Sigmoid colon (tissue), 7 donors: ENCODE data around the gene MAP4K5. TPM values are rescaled to one million over a fixed set of nuclear protein-coding genes. Genes with fewer than 3 reads are reported as not detected.

Experiments
- DNase-seq: peaks from one replicate; pipeline ENCODE4 v3.0.0-alpha.2; 2019
- H3K27ac ChIP-seq, 4 donors: fragments of 200-600 bp; sonication (generic); one replicate each; pipeline ENCODE4 v1.5.1; 2016 to 2019; ENCODE audit warnings: mild to moderate bottlenecking in 1 of 4
- H3K27me3 ChIP-seq, 3 donors: fragments of 200-600 bp; sonication (generic); one replicate each; pipeline ENCODE4 v1.5.1; 2019; ENCODE audit warnings: mild to moderate bottlenecking in 1 of 3
- H3K36me3 ChIP-seq, 4 donors: fragments of 200-600 bp; sonication (generic); one replicate each; pipeline ENCODE4 v1.5.1; 2016 to 2019
- H3K4me1 ChIP-seq, 4 donors: fragments of 200-600 bp; sonication (generic); one replicate each; pipeline ENCODE4 v1.5.1; 2017 to 2019
- H3K4me3 ChIP-seq, 4 donors: fragments of 200-600 bp; sonication (generic); one replicate each; pipeline ENCODE4 v1.5.1; 2017 to 2019; ENCODE audit warnings: mild to moderate bottlenecking in 2 of 4, moderate library complexity in 1 of 4
- H3K9me3 ChIP-seq, 4 donors: fragments of 200-600 bp in 3 of 4; sonication (generic) in 3 of 4; one replicate each; pipeline versions ENCODE4 v1.5.1 to v1.6.1; 2013 to 2019
- EP300 ChIP-seq, 4 donors: sonication (generic); formaldehyde crosslinking; IDR thresholded peaks; one replicate each; pipeline ENCODE4 v1.6.1; 2017; ENCODE audit warnings: antibody characterized with exemption in 4 of 4
- POLR2A ChIP-seq, 2 donors: fragments of 450-650 bp; IDR thresholded peaks; one replicate each; pipeline ENCODE4 v1.6.1; 2016; ENCODE audit warnings: antibody characterized with exemption in 2 of 2, mild to moderate bottlenecking in 2 of 2, moderate library complexity in 2 of 2
- POLR2AphosphoS5 ChIP-seq, 4 donors: sonication (generic); formaldehyde crosslinking; IDR thresholded peaks; one replicate each; pipeline ENCODE4 v1.6.1; 2017; ENCODE audit warnings: antibody characterized with exemption in 4 of 4
- WGBS, 2 donors: extraction: QIAGEN DNeasy Blood & Tissue Kit; methylation state at CpG; one replicate each; pipeline ENCODE4 v1.1.7; 2013; 5-methylcytosine and 5-hydroxymethylcytosine counted together
- intact Hi-C: fragments of 100-400 bp; cut with DNase I; formaldehyde crosslinking; loops from one replicate; pipeline ENCODE4 v1.15.1; 2023
- polyA plus RNA-seq, 3 donors: library from polyadenylated mRNA; stranded (reverse); fragments of 200-250 nt; gene quantifications; one replicate each; pipeline ENCODE4 v1.2.3, GENCODE V29; 2013
- total RNA-seq, 4 donors: library from RNA; depleted of rRNA; stranded (reverse); fragments of >200 nt; gene quantifications; one replicate each; pipeline ENCODE4 v1.1.0, GENCODE V29; 2016
- TF ChIP-seq, protein P1 (sequence below), 4 experiments: fragments of 450-650 bp in 3 of 4; fragments of 200-600 bp in 1 of 4; IDR thresholded peaks; one replicate each; pipeline ENCODE4 v1.5.1; 2016 to 2019; ENCODE audit warnings: antibody characterized with exemption in 4 of 4, mild to moderate bottlenecking in 3 of 4, moderate library complexity in 2 of 4
- donor health status: healthy with polysubstance abuse.
- donor health status: Bipolar disorder and iron deficiency.
- donor health status: healthy.

The MAP4K5 gene
- total and polyA plus RNA-seq, 7 donors: 12.6 to 314 (median 144) TPM

DNA sequence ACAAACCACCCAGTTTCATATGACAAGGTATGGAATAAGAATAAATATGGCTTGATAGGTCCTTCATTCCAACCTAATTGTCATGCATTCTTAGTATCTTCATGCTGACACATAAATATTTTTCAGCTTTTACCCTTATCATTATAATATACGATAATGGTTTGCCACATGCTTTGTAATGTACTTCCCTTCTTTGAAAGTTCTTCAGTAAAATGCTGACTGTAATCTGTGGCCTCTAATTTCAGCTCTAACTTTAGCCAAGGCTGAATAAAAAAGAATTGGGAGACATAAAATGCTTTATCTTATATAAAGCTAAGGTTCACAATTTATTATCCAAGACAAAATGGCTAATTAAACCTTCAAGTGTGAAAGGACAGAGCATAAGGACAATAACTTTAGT is 2.6 kb upstream of the MAP4K5 start:
- Histone ChIP-seq H3K36me3 (no peaks in the 10 kb centered on the region), H3K27ac (no peak overlapping the region), H3K4me1 (peaks cover 0 to 24% (median 11%) of the 10 kb centered on the region in 4 donors), H3K4me3 (no peak overlapping the region), H3K27me3 (no peaks in the 10 kb centered on the region), H3K9me3 (no peaks in the 10 kb centered on the region)
- 68 to 92% methylated on average over 1 of the region's 1 CpG for WGBS, 2 donors
- TF ChIP-seq POLR2AphosphoS5 (IDR thresholded peaks at IDR 0.05) (no peak), EP300 (IDR thresholded peaks at IDR 0.05) (no peak), POLR2A (IDR thresholded peaks at IDR 0.05) (no peak)
- TF ChIP-seq, protein P1, sequence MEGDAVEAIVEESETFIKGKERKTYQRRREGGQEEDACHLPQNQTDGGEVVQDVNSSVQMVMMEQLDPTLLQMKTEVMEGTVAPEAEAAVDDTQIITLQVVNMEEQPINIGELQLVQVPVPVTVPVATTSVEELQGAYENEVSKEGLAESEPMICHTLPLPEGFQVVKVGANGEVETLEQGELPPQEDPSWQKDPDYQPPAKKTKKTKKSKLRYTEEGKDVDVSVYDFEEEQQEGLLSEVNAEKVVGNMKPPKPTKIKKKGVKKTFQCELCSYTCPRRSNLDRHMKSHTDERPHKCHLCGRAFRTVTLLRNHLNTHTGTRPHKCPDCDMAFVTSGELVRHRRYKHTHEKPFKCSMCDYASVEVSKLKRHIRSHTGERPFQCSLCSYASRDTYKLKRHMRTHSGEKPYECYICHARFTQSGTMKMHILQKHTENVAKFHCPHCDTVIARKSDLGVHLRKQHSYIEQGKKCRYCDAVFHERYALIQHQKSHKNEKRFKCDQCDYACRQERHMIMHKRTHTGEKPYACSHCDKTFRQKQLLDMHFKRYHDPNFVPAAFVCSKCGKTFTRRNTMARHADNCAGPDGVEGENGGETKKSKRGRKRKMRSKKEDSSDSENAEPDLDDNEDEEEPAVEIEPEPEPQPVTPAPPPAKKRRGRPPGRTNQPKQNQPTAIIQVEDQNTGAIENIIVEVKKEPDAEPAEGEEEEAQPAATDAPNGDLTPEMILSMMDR (IDR thresholded peaks at IDR 0.05): no peak
- DNase-seq: no peak
- intact Hi-C loops: loop anchor here (5.0 to 10.0 kb wide), 3 partner anchors 303 to 680 kb away; partner anchors contain the start of genes NEMF, SOS2 and VCPKMT

DNA sequence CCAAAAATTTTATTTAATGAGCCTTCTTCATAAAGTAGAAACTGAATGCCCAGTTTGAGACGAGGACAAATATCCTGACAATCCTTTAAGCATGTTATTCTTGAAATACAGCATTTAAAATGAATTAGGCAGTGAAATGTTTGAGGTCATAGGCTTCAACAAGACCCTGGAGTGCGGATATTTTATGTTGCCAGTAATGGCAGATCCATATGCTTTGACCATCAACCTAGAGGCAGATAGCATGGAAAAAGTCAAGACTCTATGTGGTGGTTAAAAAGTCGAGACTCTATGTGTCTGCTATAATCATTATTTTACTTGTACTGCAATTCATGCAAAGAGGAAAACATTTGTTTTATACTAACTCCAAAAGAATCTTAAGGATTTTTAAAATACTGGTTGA is 2.0 kb upstream of the MAP4K5 start:
- 80 to 85% methylated on average over 3 of the region's 3 CpGs for WGBS, 2 donors
- H3K27ac ChIP-seq: no peak overlapping the region
- TF ChIP-seq POLR2AphosphoS5 (IDR thresholded peaks at IDR 0.05) (no peak), POLR2A (IDR thresholded peaks at IDR 0.05) (no peak), EP300 (IDR thresholded peaks at IDR 0.05) (no peak)
- TF ChIP-seq, protein P1 (IDR thresholded peaks at IDR 0.05): no peak

DNA sequence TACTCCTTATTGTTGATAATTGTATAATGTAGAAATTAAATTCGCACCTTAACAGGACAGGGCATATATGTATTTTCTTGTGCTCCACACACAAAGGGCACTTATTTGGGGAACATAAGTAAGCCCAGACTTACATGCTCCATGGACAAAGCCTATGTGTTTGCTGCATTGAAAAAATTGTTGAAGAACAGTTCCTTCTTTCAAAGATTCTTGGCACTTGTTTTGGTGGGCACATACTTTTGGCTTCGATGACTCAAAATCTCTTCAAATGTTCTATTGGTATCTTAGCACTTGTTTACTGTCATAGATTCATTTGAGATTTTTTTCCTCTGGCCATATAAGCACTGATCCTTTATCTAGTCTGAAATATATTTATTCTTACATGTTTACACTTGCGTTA is 1.4 kb upstream of the MAP4K5 start:
- Histone ChIP-seq H3K4me3 (no peak overlapping the region), H3K4me1 (peaks cover 0 to 36% (median 22%) of the 10 kb centered on the region in 4 donors), H3K27me3 (no peaks in the 10 kb centered on the region), H3K27ac (peak overlapping the region in 1 of 4 donors; percentile 98), H3K9me3 (no peaks in the 10 kb centered on the region), H3K36me3 (no peaks in the 10 kb centered on the region)
- WGBS, 2 donors: 51 to 76% methylated on average over 3 of the region's 3 CpGs
- intact Hi-C loops: loop anchor here (2.0 to 10.0 kb wide), 5 partner anchors 131 to 679 kb away; partner anchors contain the start of genes NEMF, SOS2 and VCPKMT
- TF ChIP-seq, protein P1 (IDR thresholded peaks at IDR 0.05): no peak
- TF ChIP-seq POLR2AphosphoS5 (IDR thresholded peaks at IDR 0.05) (no peak), POLR2A (IDR thresholded peaks at IDR 0.05) (no peak), EP300 (IDR thresholded peaks at IDR 0.05) (no peak)
- DNase-seq: no peak

More for the DNA sequence above, 2.0 kb upstream of the MAP4K5 start:
- Histone ChIP-seq H3K4me3 (no peak overlapping the region), H3K36me3 (no peaks in the 10 kb centered on the region), H3K27me3 (no peaks in the 10 kb centered on the region), H3K4me1 (peaks cover 0 to 30% (median 17%) of the 10 kb centered on the region in 4 donors), H3K9me3 (no peaks in the 10 kb centered on the region)
- intact Hi-C loops: loop anchor here (5.0 to 10.0 kb wide), 3 partner anchors 302 to 680 kb away; partner anchors contain the start of genes NEMF, SOS2 and VCPKMT
- DNase-seq: no peak

DNA sequence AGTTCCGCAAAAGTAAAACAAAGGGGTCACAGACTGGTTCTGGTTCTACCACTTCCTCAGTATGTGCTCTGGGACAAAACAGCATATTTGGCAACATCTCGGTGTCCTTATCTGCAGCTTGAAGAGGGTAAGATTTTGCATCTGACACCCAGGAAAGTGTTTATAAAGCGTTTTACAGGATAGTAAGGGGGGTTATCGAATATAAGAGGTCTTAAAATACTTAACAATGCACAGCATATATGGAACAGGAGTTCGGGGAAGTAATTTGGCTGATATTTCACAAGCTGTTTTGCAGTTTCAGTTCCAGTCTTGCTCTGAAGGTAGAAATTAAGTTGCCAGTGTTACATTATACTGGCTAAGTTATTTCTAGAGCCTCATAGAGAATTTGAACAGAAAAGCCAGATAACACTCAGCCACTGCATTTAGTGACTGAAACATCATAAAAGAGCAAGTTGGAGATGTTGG is 904 bp upstream of the MAP4K5 start:
- H3K4me3 ChIP-seq: peak overlapping the region; percentile 4 to 97 (median 72)
- H3K27me3 ChIP-seq: no peaks in the 10 kb centered on the region
- intact Hi-C loops: loop anchor here (2.0 to 10.0 kb wide), 5 partner anchors 130 to 678 kb away; partner anchors contain the start of genes NEMF, SOS2 and VCPKMT
- H3K27ac ChIP-seq: peak overlapping the region; percentile 96 to 98 (median 98)
- TF ChIP-seq POLR2A (IDR thresholded peaks at IDR 0.05) (no peak), POLR2AphosphoS5 (IDR thresholded peaks at IDR 0.05) (no peak), EP300 (IDR thresholded peaks at IDR 0.05) (no peak)
- TF ChIP-seq, protein P1 (IDR thresholded peaks at IDR 0.05): no peak
- H3K36me3 ChIP-seq: no peaks in the 10 kb centered on the region
- DNase-seq: no peak
- 5 to 17% methylated on average over 5 of the region's 5 CpGs for WGBS, 2 donors
- no peaks in the 10 kb centered on the region for H3K9me3 ChIP-seq
- H3K4me1 ChIP-seq: peaks cover 0 to 41% (median 28%) of the 10 kb centered on the region in 4 donors
